Esophagus squamous epithelium (tissue), 4 donors: ENCODE results near the gene KNCN.

Source experiments
- POLR2A ChIP-seq, 4 donors: fragments of 450-650 bp; IDR thresholded peaks; one replicate each; pipeline ENCODE4 v1.6.1; 2017; ENCODE audit warnings: antibody characterized with exemption in 4 of 4, mild to moderate bottlenecking in 4 of 4, moderate library complexity in 3 of 4
- TF ChIP-seq, protein P1 (sequence below), 6 experiments: fragments of 450-650 bp in 4 of 6; fragments of 200-600 bp in 2 of 6; sonication (generic) in 2 of 6; IDR thresholded peaks; one replicate each; pipeline ENCODE4 v1.5.1; 2016 to 2019; ENCODE audit warnings: antibody characterized with exemption in 6 of 6, mild to moderate bottlenecking in 4 of 6, moderate library complexity in 4 of 6

- TF ChIP-seq, protein P1, sequence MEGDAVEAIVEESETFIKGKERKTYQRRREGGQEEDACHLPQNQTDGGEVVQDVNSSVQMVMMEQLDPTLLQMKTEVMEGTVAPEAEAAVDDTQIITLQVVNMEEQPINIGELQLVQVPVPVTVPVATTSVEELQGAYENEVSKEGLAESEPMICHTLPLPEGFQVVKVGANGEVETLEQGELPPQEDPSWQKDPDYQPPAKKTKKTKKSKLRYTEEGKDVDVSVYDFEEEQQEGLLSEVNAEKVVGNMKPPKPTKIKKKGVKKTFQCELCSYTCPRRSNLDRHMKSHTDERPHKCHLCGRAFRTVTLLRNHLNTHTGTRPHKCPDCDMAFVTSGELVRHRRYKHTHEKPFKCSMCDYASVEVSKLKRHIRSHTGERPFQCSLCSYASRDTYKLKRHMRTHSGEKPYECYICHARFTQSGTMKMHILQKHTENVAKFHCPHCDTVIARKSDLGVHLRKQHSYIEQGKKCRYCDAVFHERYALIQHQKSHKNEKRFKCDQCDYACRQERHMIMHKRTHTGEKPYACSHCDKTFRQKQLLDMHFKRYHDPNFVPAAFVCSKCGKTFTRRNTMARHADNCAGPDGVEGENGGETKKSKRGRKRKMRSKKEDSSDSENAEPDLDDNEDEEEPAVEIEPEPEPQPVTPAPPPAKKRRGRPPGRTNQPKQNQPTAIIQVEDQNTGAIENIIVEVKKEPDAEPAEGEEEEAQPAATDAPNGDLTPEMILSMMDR (IDR thresholded peaks at IDR 0.05), result no peak
- no peak for TF ChIP-seq POLR2A (IDR thresholded peaks at IDR 0.05)
These were observed 22.3 kb downstream of the KNCN start for GRCh38 chr1:46529031-46529630.
